Esophagus muscularis mucosa (tissue), 4 donors: ENCODE results near the gene GRIK5. TPM values are rescaled to one million over a fixed set of nuclear protein-coding genes. Genes with fewer than 3 reads are reported as not detected.

Source experiments
- DNase-seq: peaks from one replicate; pipeline ENCODE4 v3.0.0-alpha.2; 2017; ENCODE audit errors: extremely low spot score
- H3K27ac ChIP-seq, 4 donors: fragments of 200-600 bp; sonication (generic); replicated peaks in 1 of 4; 1 replicate in 3 of 4; 2 replicates in 1 of 4; pipeline ENCODE4 v1.5.1; 2016 to 2019; ENCODE audit warnings: mild to moderate bottlenecking in 1 of 4
- H3K27me3 ChIP-seq, 4 donors: fragments of 200-600 bp; sonication (generic); one replicate each; pipeline versions ENCODE4 v1.5.1 to v1.6.0; 2016 to 2019
- H3K36me3 ChIP-seq, 4 donors: fragments of 200-600 bp; sonication (generic); one replicate each; pipeline ENCODE4 v1.5.1; 2016 to 2019
- H3K4me1 ChIP-seq, 4 donors: fragments of 200-600 bp; sonication (generic); one replicate each; pipeline ENCODE4 v1.5.1; 2016 to 2019
- H3K4me3 ChIP-seq, 4 donors: fragments of 200-600 bp; sonication (generic); 1 replicate in 2 of 4; 2 replicates in 2 of 4; pipeline ENCODE4 v1.5.1; 2016 to 2019; ENCODE audit warnings: mild to moderate bottlenecking in 4 of 4, moderate library complexity in 1 of 4
- H3K9me3 ChIP-seq, 4 donors: fragments of 200-600 bp; sonication (generic); 1 replicate in 3 of 4; 2 replicates in 1 of 4; pipeline ENCODE4 v1.5.1; 2016 to 2019
- CTCF ChIP-seq, 3 experiments: fragments of 200-600 bp in 2 of 3; fragments of 450-650 bp in 1 of 3; sonication (generic) in 2 of 3; IDR thresholded peaks; one replicate each; pipeline ENCODE4 v1.5.1; 2017 to 2019; ENCODE audit warnings: antibody characterized with exemption in 3 of 3, mild to moderate bottlenecking in 2 of 3, moderate library complexity in 1 of 3
- EP300 ChIP-seq: sonication (generic); formaldehyde crosslinking; IDR thresholded peaks from one replicate; pipeline ENCODE4 v1.6.1; 2017; ENCODE audit warnings: antibody characterized with exemption
- POLR2A ChIP-seq: fragments of 450-650 bp; IDR thresholded peaks from one replicate; pipeline ENCODE4 v1.6.1; 2017; ENCODE audit warnings: antibody characterized with exemption, moderate library complexity, mild to moderate bottlenecking, low read depth
- POLR2AphosphoS5 ChIP-seq, 2 donors: sonication (generic); formaldehyde crosslinking; IDR thresholded peaks; one replicate each; pipeline ENCODE4 v1.6.1; 2017; ENCODE audit warnings: antibody characterized with exemption in 2 of 2
- WGBS: methylation state at CpG from one replicate; pipeline ENCODE4 v1.1.5; 2018; 5-methylcytosine and 5-hydroxymethylcytosine counted together
- intact Hi-C: fragments of 100-400 bp; cut with DNase I; formaldehyde crosslinking; loops from one replicate; pipeline ENCODE4 v1.15.1; 2023
- total RNA-seq, 4 donors: library from RNA; depleted of rRNA; stranded (reverse); fragments of >200 nt; gene quantifications; one replicate each; pipeline versions ENCODE4 v1.1.0 to v1.2.1, GENCODE V29; 2016

GRIK5 gene
- total RNA-seq, 4 donors from 2014 or later = 8.6 to 27.6 (median 13.8) TPM

DNA sequence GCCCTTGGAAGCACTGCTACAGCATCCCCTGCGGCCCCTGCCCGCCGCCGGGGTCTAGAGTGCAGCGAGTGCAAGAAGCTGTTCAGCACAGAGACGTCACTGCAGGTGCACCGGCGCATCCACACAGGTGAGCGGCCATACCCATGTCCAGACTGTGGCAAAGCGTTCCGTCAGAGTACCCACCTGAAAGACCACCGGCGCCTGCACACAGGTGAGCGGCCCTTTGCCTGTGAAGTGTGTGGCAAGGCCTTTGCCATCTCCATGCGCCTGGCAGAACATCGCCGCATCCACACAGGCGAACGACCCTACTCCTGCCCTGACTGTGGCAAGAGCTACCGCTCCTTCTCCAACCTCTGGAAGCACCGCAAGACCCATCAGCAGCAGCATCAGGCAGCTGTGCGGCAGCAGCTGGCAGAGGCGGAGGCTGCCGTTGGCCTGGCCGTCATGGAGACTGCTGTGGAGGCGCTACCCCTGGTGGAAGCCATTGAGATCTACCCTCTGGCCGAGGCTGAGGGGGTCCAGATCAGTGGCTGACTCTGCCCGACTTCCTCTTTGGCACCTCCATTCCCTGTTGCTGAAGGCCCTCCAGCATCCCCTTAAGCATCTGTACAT, 10.9 kb upstream of the GRIK5 start:
- intact Hi-C loops = no loop called here
- TF ChIP-seq POLR2AphosphoS5 (IDR thresholded peaks at IDR 0.05) (no peak), CTCF (IDR thresholded peaks at IDR 0.05) (no peak), EP300 (no peak), POLR2A (no peak)
- 94% methylated on average over 21 of the region's 28 CpGs for WGBS

DNA sequence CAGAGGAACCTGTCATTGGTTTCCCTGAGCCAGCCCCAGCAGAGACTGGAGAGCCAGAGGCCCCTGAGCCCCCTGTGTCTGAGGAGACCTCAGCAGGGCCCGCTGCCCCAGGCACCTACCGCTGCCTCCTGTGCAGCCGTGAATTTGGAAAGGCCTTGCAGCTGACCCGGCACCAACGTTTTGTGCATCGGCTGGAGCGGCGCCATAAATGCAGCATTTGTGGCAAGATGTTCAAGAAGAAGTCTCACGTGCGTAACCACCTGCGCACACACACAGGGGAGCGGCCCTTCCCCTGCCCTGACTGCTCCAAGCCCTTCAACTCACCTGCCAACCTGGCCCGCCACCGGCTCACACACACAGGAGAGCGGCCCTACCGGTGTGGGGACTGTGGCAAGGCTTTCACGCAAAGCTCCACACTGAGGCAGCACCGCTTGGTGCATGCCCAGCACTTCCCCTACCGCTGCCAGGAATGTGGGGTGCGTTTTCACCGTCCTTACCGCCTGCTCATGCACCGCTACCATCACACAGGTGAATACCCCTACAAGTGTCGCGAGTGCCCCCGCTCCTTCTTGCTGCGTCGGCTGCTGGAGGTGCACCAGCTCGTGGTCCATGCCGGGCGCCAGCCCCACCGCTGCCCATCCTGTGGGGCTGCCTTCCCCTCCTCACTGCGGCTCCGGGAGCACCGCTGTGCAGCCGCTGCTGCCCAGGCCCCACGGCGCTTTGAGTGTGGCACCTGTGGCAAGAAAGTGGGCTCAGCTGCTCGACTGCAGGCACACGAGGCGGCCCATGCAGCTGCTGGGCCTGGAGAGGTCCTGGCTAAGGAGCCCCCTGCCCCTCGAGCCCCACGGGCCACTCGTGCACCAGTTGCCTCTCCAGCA, 10.1 kb upstream of the GRIK5 start:
- intact Hi-C loops = no loop called here
- no peak overlapping the region for H3K27ac ChIP-seq
- peaks cover 16 to 32% (median 24%) of the 10 kb centered on the region in 4 donors for H3K4me1 ChIP-seq
- H3K9me3 ChIP-seq = no peaks in the 10 kb centered on the region
- TF ChIP-seq CTCF (IDR thresholded peaks at IDR 0.05) = no peak
- TF ChIP-seq POLR2A = no peak
- no peak for TF ChIP-seq EP300
- no peak for TF ChIP-seq POLR2AphosphoS5 (IDR thresholded peaks at IDR 0.05)
- H3K36me3 ChIP-seq = peaks cover 26 to 56% (median 49%) of the 10 kb centered on the region in 4 donors
- DNase-seq = no peak
- 94% methylated on average over 26 of the region's 44 CpGs for WGBS
- no peak overlapping the region for H3K4me3 ChIP-seq
- no peaks in the 10 kb centered on the region for H3K27me3 ChIP-seq

More for the DNA sequence above, 10.9 kb upstream of the GRIK5 start:
- Histone ChIP-seq H3K36me3 (peaks cover 26 to 56% (median 49%) of the 10 kb centered on the region in 4 donors), H3K27ac (no peak overlapping the region), H3K4me1 (peaks cover 15 to 30% (median 23%) of the 10 kb centered on the region in 4 donors), H3K4me3 (no peak overlapping the region), H3K27me3 (no peaks in the 10 kb centered on the region), H3K9me3 (no peaks in the 10 kb centered on the region)
- DNase-seq = no peak

- Histone ChIP-seq H3K9me3 (no peaks in the 10 kb centered on the region), H3K4me3 (no peak overlapping the region), H3K4me1 (peaks cover 19 to 38% (median 30%) of the 10 kb centered on the region in 4 donors), H3K27me3 (no peaks in the 10 kb centered on the region), H3K27ac (no peak overlapping the region), H3K36me3 (peaks cover 26 to 56% (median 49%) of the 10 kb centered on the region in 4 donors)
- 75% methylated on average over 12 of the region's 16 CpGs for WGBS
- DNase-seq = no peak
- intact Hi-C loops = no loop called here
- TF ChIP-seq POLR2A (no peak), POLR2AphosphoS5 (IDR thresholded peaks at IDR 0.05) (no peak), CTCF (IDR thresholded peaks at IDR 0.05) (no peak), EP300 (no peak)
These were observed 9.3 kb upstream of the GRIK5 start for GRCh38 chr19:42079276-42079669.

DNA sequence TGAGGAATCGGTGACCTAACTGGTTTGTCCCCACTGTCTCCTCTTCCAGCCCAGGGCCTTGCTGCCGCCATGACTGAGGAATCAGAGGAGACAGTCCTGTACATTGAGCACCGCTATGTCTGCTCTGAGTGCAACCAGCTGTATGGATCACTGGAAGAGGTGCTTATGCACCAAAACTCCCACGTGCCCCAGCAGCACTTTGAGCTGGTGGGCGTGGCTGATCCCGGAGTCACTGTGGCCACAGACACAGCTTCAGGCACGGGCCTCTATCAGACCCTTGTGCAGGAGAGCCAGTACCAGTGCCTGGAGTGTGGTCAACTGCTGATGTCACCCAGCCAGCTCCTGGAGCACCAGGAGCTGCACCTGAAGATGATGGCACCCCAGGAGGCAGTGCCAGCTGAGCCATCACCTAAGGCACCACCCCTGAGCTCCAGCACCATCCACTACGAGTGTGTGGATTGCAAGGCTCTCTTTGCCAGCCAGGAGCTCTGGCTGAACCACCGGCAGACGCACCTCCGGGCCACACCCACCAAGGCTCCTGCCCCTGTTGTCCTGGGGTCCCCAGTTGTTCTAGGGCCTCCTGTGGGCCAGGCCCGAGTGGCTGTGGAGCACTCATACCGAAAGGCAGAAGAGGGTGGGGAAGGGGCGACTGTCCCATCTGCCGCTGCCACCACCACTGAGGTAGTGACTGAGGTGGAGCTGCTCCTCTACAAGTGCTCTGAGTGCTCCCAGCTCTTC, 8.7 kb upstream of the GRIK5 start:
- H3K9me3 ChIP-seq = no peaks in the 10 kb centered on the region
- H3K4me3 ChIP-seq = no peak overlapping the region
- H3K27me3 ChIP-seq = no peaks in the 10 kb centered on the region
- intact Hi-C loops = no loop called here
- WGBS = 66% methylated on average over 6 of the region's 15 CpGs
- no peak overlapping the region for H3K27ac ChIP-seq
- peaks cover 19 to 38% (median 30%) of the 10 kb centered on the region in 4 donors for H3K4me1 ChIP-seq
- TF ChIP-seq EP300 = no peak
- no peak for TF ChIP-seq CTCF (IDR thresholded peaks at IDR 0.05)
- no peak for TF ChIP-seq POLR2A
- TF ChIP-seq POLR2AphosphoS5 (IDR thresholded peaks at IDR 0.05) = no peak
- DNase-seq = no peak
- peaks cover 26 to 52% (median 47%) of the 10 kb centered on the region in 4 donors for H3K36me3 ChIP-seq
